ENCODE data around the gene SNX20. TPM values are rescaled to one million over a fixed set of nuclear protein-coding genes. Genes with fewer than 3 reads are reported as not detected.

Gene SNX20
- total and polyA plus RNA-seq, 10 of the 15 experiments (the other 5 are each of a cell fraction or from before 2014, with no cell fraction given), result 4.6 to 30.8 (median 21.9) TPM

- TF ChIP-seq SKIL (IDR thresholded peaks at IDR 0.05; ENCODE audit: low read depth, poor library complexity, severe bottlenecking) (no peak), ATF7 (IDR thresholded peaks at IDR 0.05; ENCODE audit: low read depth) (no peak), JUND (IDR thresholded peaks at IDR 0.05; ENCODE audit: low read depth, low read length) (no peak)
Observed at GRCh38 chr16:50711862-50712559, 30.9 kb upstream of the SNX20 start (continued).

- intact Hi-C loops (cut with micrococcal nuclease; ENCODE audit: unreplicated experiment), result no loop called here
- ChIA-PET CTCF (interaction anchor here (0.6 kb wide), 1 partner anchor 16 kb away, joined by 3 read pairs; no protein-coding TSS in a partner anchor), POLR2A (no interaction called here), SMC1A (ENCODE audit: uncharacterized antibody, unreplicated experiment) (no interaction called here), RAD21 (ENCODE audit: unreplicated experiment) (no interaction called here)
- no peak overlapping the region for H3K4me3 ChIP-seq
- in situ Hi-C loops (cut with MboI), result no loop called here
- TF ChIP-seq RAD21 (IDR thresholded peaks at IDR 0.05; ENCODE audit: insufficient read depth, low read depth, low read length) (no peak), BCLAF1 (IDR thresholded peaks at IDR 0.05) (no peak), EED (IDR thresholded peaks at IDR 0.05; ENCODE audit: low read depth) (no peak), CHD4 (IDR thresholded peaks at IDR 0.05) (no peak), SMARCA5 (IDR thresholded peaks at IDR 0.05) (no peak), RAD51 (IDR thresholded peaks at IDR 0.05) (no peak), RUNX3 (IDR thresholded peaks at IDR 0.05; ENCODE audit: low read length) (no peak), SREBF1 (IDR thresholded peaks at IDR 0.05; ENCODE audit: low read length) (no peak), SIN3A (IDR thresholded peaks at IDR 0.05; ENCODE audit: low read depth, low read length) (no peak), IKZF2 (IDR thresholded peaks at IDR 0.05) (no peak), STAT3 (IDR thresholded peaks at IDR 0.05; ENCODE audit: low read depth, low read length) (no peak), TAF1 (IDR thresholded peaks at IDR 0.05; ENCODE audit: borderline replicate concordance, low read depth, low read length) (no peak), CREB1 (IDR thresholded peaks at IDR 0.05; ENCODE audit: low read depth) (no peak), NFIC (IDR thresholded peaks at IDR 0.05; ENCODE audit: low read depth, low read length) (no peak)
- H3K27ac ChIP-seq (ENCODE audit: control insufficient read depth, insufficient read depth), result no peak overlapping the region
- ATAC-seq (no peak), FAIRE-seq (no peak), DNase-seq (ENCODE audit: low read depth, low spot score) (no peak)
- H3K9ac ChIP-seq (ENCODE audit: control insufficient read depth, insufficient read depth, low read length), result no peak overlapping the region
- H3K4me1 ChIP-seq (ENCODE audit: control insufficient read depth, insufficient read depth, low read length), result peaks cover 29% of the 10 kb centered on the region
- H3K27me3 ChIP-seq (replicated peaks in 1 of 2; ENCODE audit: control insufficient read depth in 2 of 2, insufficient read depth in 2 of 2, low read length in 1 of 2), result no peaks in the 10 kb centered on the region
- H3K9me3 ChIP-seq (replicated peaks; ENCODE audit: control insufficient read depth, insufficient read depth, low read length), result no peaks in the 10 kb centered on the region
- H4K20me1 ChIP-seq (ENCODE audit: control insufficient read depth, insufficient read depth), result no peaks in the 10 kb centered on the region
- peaks cover 0 to 19% of the 10 kb centered on the region in 2 experiments; a peak in 2 of 4 replicates for H3K36me3 ChIP-seq (ENCODE audit: control insufficient read depth in 2 of 2, insufficient read depth in 2 of 2, low read length in 1 of 2)
- 98% methylated on average over 21 of the region's 21 CpGs for WGBS (ENCODE audit: insufficient coverage, insufficient replicate concordance, low lambda C conversion rate, missing lambda C conversion rate)
- BruUV-seq (replicated peaks), result no TSS peak
- no peaks in the 10 kb centered on the region; the same call in 1 of the 2 replicates for H3K79me2 ChIP-seq (ENCODE audit: control insufficient read depth, insufficient read depth, low read length)
- H2AFZ ChIP-seq (ENCODE audit: control insufficient read depth, low read depth, low read length), result no peak overlapping the region
- H3K4me2 ChIP-seq (ENCODE audit: control insufficient read depth, insufficient read depth), result no peak overlapping the region
Observed at GRCh38 chr16:50711040-50711439, 29.9 kb upstream of the SNX20 start.

All from GM12878 (cell line).